ENCODE results near the gene DHX34.
"Not testable (repeated sequence)": the region's sequence is repeated elsewhere in the genome, so short reads cannot be mapped to it uniquely, and the experiment has no call there.

DHX34 gene

GRCh38 chr19:47398707-47399597 is 49.8 kb downstream of the DHX34 start:
- DNase-seq: no peak

GRCh38 chr19:47402504-47402903 is 53.4 kb downstream of the DHX34 start:
- DNase-seq: no peak

- no peak for DNase-seq
These were observed 55.5 kb downstream of the DHX34 start for GRCh38 chr19:47404334-47405196.

- no peak for DNase-seq
These were observed 56.1 kb downstream of the DHX34 start for GRCh38 chr19:47405197-47405550.

GRCh38 chr19:47405854-47406417 is 56.8 kb downstream of the DHX34 start:
- no peak for DNase-seq

- DNase-seq: peak; percentile 44
These were observed 57.7 kb downstream of the DHX34 start for GRCh38 chr19:47406711-47407416.

- no peak for DNase-seq
These were observed 58.3 kb downstream of the DHX34 start for GRCh38 chr19:47407417-47407774.

GRCh38 chr19:47408156-47408938 is 59.2 kb downstream of the DHX34 start:
- no peak for DNase-seq

GRCh38 chr19:47411101-47411500 is 62.0 kb downstream of the DHX34 start:
- no peak for DNase-seq

- not testable (repeated sequence) for DNase-seq
These were observed 62.6 kb downstream of the DHX34 start for GRCh38 chr19:47411696-47412095.

- no peak for DNase-seq
These were observed 64.8 kb downstream of the DHX34 start for GRCh38 chr19:47413941-47414340.

GRCh38 chr19:47414469-47414868 is 65.4 kb downstream of the DHX34 start:
- no peak for DNase-seq

- DNase-seq: no peak
These were observed 67.0 kb downstream of the DHX34 start for GRCh38 chr19:47415953-47416642.

GRCh38 chr19:47416643-47416985 is 67.5 kb downstream of the DHX34 start:
- no peak for DNase-seq

GRCh38 chr19:47417107-47417745 is 68.1 kb downstream of the DHX34 start:
- no peak for DNase-seq

GRCh38 chr19:47417746-47418691 is 68.9 kb downstream of the DHX34 start:
- DNase-seq: no peak

GRCh38 chr19:47418692-47419029 is 69.5 kb downstream of the DHX34 start:
- DNase-seq: no peak

GRCh38 chr19:47419030-47419783 is 70.1 kb downstream of the DHX34 start, which contains the start of gene MEIS3:
Gene MEIS3 (minus strand): TSS chr19:47419527. CDS start chr19:47419081, 446 bp downstream.
- DNase-seq: no peak

- no peak for DNase-seq
These were observed 70.7 kb downstream of the DHX34 start for GRCh38 chr19:47419789-47420188.
